Keratinocyte (primary cell): ENCODE measurements around the gene ERMAP. TPM values are rescaled to one million over a fixed set of nuclear protein-coding genes. Genes with fewer than 3 reads are reported as not detected.

Source experiments
- DNase-seq: peaks from one replicate; pipeline ENCODE4 v3.0.0-alpha.2; 2011; ENCODE audit warnings: low read depth, missing footprints, low spot score
- FAIRE-seq: peaks from 2 replicates; lab custom pipeline; 2011; peaks lifted over from hg19 to GRCh38; lab: Jason Lieb, UNC
- H2AFZ ChIP-seq: 2 replicates; pipeline ENCODE4 v1.6.0; 2012; ENCODE audit warnings: low read length, control low read depth, inconsistent platforms; ENCODE audit not compliant: control insufficient read depth
- H3K27ac ChIP-seq: 2 replicates; pipeline ENCODE4 v1.5.1; 2011; ENCODE audit warnings: low read length; ENCODE audit not compliant: control insufficient read depth, insufficient read depth
- H3K27me3 ChIP-seq: 3 replicates; pipeline ENCODE4 v1.6.0; 2011; ENCODE audit warnings: low read length; ENCODE audit not compliant: control insufficient read depth, insufficient read depth; ENCODE audit errors: extremely low read depth
- H3K36me3 ChIP-seq, 2 experiments: 2 replicates in 1 of 2; 3 replicates in 1 of 2; pipeline ENCODE4 v1.5.1; 2011; ENCODE audit warnings: low read length in 2 of 2, mild to moderate bottlenecking in 1 of 2; ENCODE audit not compliant: control insufficient read depth in 2 of 2, insufficient read depth in 2 of 2; ENCODE audit errors: extremely low read depth in 1 of 2
- H3K4me1 ChIP-seq: 3 replicates; pipeline ENCODE4 v1.5.1; 2011; ENCODE audit warnings: low read length; ENCODE audit not compliant: control insufficient read depth, insufficient read depth; ENCODE audit errors: extremely low read depth
- H3K4me2 ChIP-seq: 3 replicates; pipeline ENCODE4 v1.6.0; 2011; ENCODE audit warnings: low read depth, low read length; ENCODE audit not compliant: control insufficient read depth, insufficient read depth; ENCODE audit errors: extremely low read depth
- H3K4me3 ChIP-seq, 3 experiments: fragments of 200-600 bp in 1 of 3; sonication (generic) in 1 of 3; 2 replicates in 2 of 3; 3 replicates in 1 of 3; pipeline ENCODE4 v1.5.1; 2011 to 2016; ENCODE audit warnings: low read length in 3 of 3, mild to moderate bottlenecking in 3 of 3, control low read depth in 2 of 3, inconsistent platforms in 1 of 3, low read depth in 1 of 3, mixed read lengths in 1 of 3, mixed run types in 1 of 3, moderate library complexity in 1 of 3; ENCODE audit not compliant: control insufficient read depth in 2 of 3, insufficient read depth in 2 of 3; ENCODE audit errors: extremely low read depth in 1 of 3
- H3K79me2 ChIP-seq: 2 replicates; pipeline ENCODE4 v1.6.0; 2012; ENCODE audit warnings: low read length; ENCODE audit not compliant: control insufficient read depth, insufficient read depth
- H3K9ac ChIP-seq: 3 replicates; pipeline ENCODE4 v1.6.0; 2011; ENCODE audit warnings: low read length; ENCODE audit not compliant: control insufficient read depth, insufficient read depth; ENCODE audit errors: extremely low read depth
- H3K9me1 ChIP-seq: 3 replicates; pipeline ENCODE4 v1.6.0; 2011; ENCODE audit warnings: low read length; ENCODE audit not compliant: control insufficient read depth, insufficient read depth; ENCODE audit errors: extremely low read depth
- H3K9me3 ChIP-seq: 2 replicates; pipeline ENCODE4 v1.5.1; 2012; ENCODE audit warnings: low read depth, low read length; ENCODE audit not compliant: control insufficient read depth
- H4K20me1 ChIP-seq: 3 replicates; pipeline ENCODE4 v1.6.0; 2011; ENCODE audit warnings: low read length; ENCODE audit not compliant: control insufficient read depth, insufficient read depth; ENCODE audit errors: extremely low read depth
- CTCF ChIP-seq, 3 experiments: IDR thresholded peaks in 1 of 3; conservative IDR thresholded peaks in 1 of 3; optimal IDR thresholded peaks in 1 of 3; 2 replicates in 2 of 3; 3 replicates in 1 of 3; pipeline versions ENCODE3 to v1.5.1; 2011; ENCODE audit warnings: low read length in 3 of 3, mild to moderate bottlenecking in 3 of 3, moderate library complexity in 2 of 3, control low read depth in 1 of 3, inconsistent platforms in 1 of 3; ENCODE audit not compliant: insufficient read depth in 2 of 3; ENCODE audit errors: extremely low read depth in 1 of 3
- EZH2 ChIP-seq: IDR thresholded peaks from one replicate; pipeline ENCODE4 v1.6.1; 2012; ENCODE audit warnings: inconsistent platforms, mild to moderate bottlenecking, low read length, moderate library complexity
- dilution Hi-C: fragments of 300-500 bp; cut with MboI; formaldehyde crosslinking; loops from one replicate; pipeline ENCODE4 v1.7.0; 2020; ENCODE audit warnings: low sequenced_read_pairs; ENCODE audit not compliant: extremely low pct_ligation_motif_present
- polyA plus RNA-seq, 5 experiments: library from polyadenylated mRNA; depleted of rRNA in 3 of 5; stranded (reverse) in 3 of 5; stranded (forward) in 1 of 5; unstranded in 1 of 5; fragments of >200 nt; gene quantifications; 1 replicate in 1 of 5; 2 replicates in 3 of 5; 3 replicates in 1 of 5; pipeline versions ENCODE4 v1.2.1 to v1.2.3, GENCODE V29; 2011 to 2012; ENCODE audit warnings: missing spikeins in 2 of 5, low read depth in 1 of 5, low replicate concordance in 1 of 5

Gene ERMAP
- polyA plus RNA-seq, 1 donor (not counting 4 experiments of a cell fraction or from before 2014, with no cell fraction given): 5.6 TPM

GRCh38 chr1:42886046-42886739 is 69.3 kb downstream of the ERMAP start:
- Histone ChIP-seq H4K20me1 (no peaks in the 10 kb centered on the region), H3K36me3 (no peaks in the 10 kb centered on the region), H3K79me2 (no peaks in the 10 kb centered on the region), H3K9ac (no peak overlapping the region), H3K4me3 (no peak overlapping the region), H3K4me1 (no peaks in the 10 kb centered on the region), H3K27me3 (no peaks in the 10 kb centered on the region), H2AFZ (no peak overlapping the region), H3K9me3 (no peaks in the 10 kb centered on the region), H3K9me1 (no peaks in the 10 kb centered on the region), H3K27ac (no peak overlapping the region), H3K4me2 (no peak overlapping the region)
- no peak for DNase-seq
- dilution Hi-C loops: no loop called here
- no peak for FAIRE-seq
- TF ChIP-seq CTCF (optimal IDR thresholded peaks at IDR 0.05 in 1 of 3, IDR thresholded peaks at IDR 0.05 in 1 of 3, conservative IDR thresholded peaks at IDR 0.05 in 1 of 3; ENCODE audit: extremely low read depth in 1 of 3, insufficient read depth in 2 of 3, low read length in 3 of 3): no peak
- TF ChIP-seq EZH2: no peak

GRCh38 chr1:42886800-42887199 is 69.9 kb downstream of the ERMAP start:
- Histone ChIP-seq H3K27me3 (no peaks in the 10 kb centered on the region), H2AFZ (no peak overlapping the region), H3K4me2 (no peak overlapping the region), H3K9me1 (no peaks in the 10 kb centered on the region), H3K36me3 (no peaks in the 10 kb centered on the region), H3K4me1 (no peaks in the 10 kb centered on the region), H3K4me3 (no peak overlapping the region), H3K9ac (no peak overlapping the region), H3K27ac (no peak overlapping the region), H3K9me3 (no peaks in the 10 kb centered on the region), H4K20me1 (no peaks in the 10 kb centered on the region), H3K79me2 (no peaks in the 10 kb centered on the region)
- FAIRE-seq: no peak
- no peak for TF ChIP-seq EZH2
- TF ChIP-seq CTCF (optimal IDR thresholded peaks at IDR 0.05 in 1 of 3, IDR thresholded peaks at IDR 0.05 in 1 of 3, conservative IDR thresholded peaks at IDR 0.05 in 1 of 3; ENCODE audit: extremely low read depth in 1 of 3, insufficient read depth in 2 of 3, low read length in 3 of 3): no peak
- dilution Hi-C loops: no loop called here
- no peak for DNase-seq
